ENCODE measurements around the gene AVPR1B. TPM values are rescaled to one million over a fixed set of nuclear protein-coding genes. Genes with fewer than 3 reads are reported as not detected.

AVPR1B gene
- total RNA-seq, 1 experiment from 2014 or later = not detected

DNA sequence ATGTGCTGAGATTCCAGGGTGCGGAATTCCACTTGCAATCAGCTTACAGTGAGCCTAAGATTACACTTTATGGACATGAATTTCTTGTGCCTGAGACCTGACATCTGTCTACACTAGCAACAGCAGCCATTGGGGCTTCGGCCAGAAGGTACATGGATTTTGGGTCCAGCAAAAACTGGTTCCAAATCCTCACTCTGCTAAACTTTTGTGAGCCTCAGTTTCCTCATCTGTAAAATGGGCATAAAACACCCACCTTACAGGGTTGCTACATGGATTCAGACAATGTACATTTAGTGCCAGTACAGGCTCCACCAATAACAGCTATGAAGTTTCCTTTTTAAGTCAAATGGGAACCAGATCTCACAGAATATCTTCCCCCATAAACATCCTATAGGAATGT lies 33.4 kb downstream of the AVPR1B start:
- no peak overlapping the region for H4K8ac ChIP-seq (replicated peaks; ENCODE audit: insufficient read length, low read depth, low read length)
- H3K23ac ChIP-seq (ENCODE audit: insufficient read length, low read depth, low read length) = no peak overlapping the region
- H2AK5ac ChIP-seq (ENCODE audit: insufficient read length, low read length) = no peak overlapping the region
- H3K4me1 ChIP-seq (ENCODE audit: insufficient read depth, low read length) = no peaks in the 10 kb centered on the region
- H2BK120ac ChIP-seq (ENCODE audit: low read depth, low read length, poor library complexity, severe bottlenecking) = no peak overlapping the region
- H2BK15ac ChIP-seq (ENCODE audit: low read depth, low read length) = no peak overlapping the region
- H2AFZ ChIP-seq (ENCODE audit: low read length) = no peak overlapping the region
- H3K27me3 ChIP-seq (ENCODE audit: insufficient read depth, low read length) = no peaks in the 10 kb centered on the region
- no peak overlapping the region for H2BK5ac ChIP-seq (ENCODE audit: insufficient read length, low read length)
- WGBS (ENCODE audit: extremely low coverage, insufficient read length, low lambda C conversion rate) = no CpG with 5 or more reads among the region's 2 CpGs
- H3K18ac ChIP-seq (ENCODE audit: insufficient read length, low read depth, low read length) = no peak overlapping the region
- H4K5ac ChIP-seq (ENCODE audit: insufficient read length, low read depth, low read length) = no peak overlapping the region
- H3K79me1 ChIP-seq (ENCODE audit: insufficient read depth, low read depth, low read length, poor library complexity, severe bottlenecking) = no peaks in the 10 kb centered on the region
- no peak overlapping the region for H3K27ac Mint-ChIP-seq
- H3K14ac ChIP-seq (ENCODE audit: insufficient read depth, low read length) = no peak overlapping the region
- peaks cover 5 to 6% of the 10 kb centered on the region in 2 experiments; a peak in 3 of 4 replicates for H3K4me1 Mint-ChIP-seq
- no peaks in the 10 kb centered on the region for H3K9me3 ChIP-seq (ENCODE audit: control insufficient read depth, low read depth, low read length)
- no peak overlapping the region for H3T11ph ChIP-seq (ENCODE audit: low read length)
- no peaks in the 10 kb centered on the region for H3K9me3 Mint-ChIP-seq
- no peak for DNase-seq
- H3K56ac ChIP-seq (ENCODE audit: insufficient read length, low read depth, low read length) = no peak overlapping the region
- H4K91ac ChIP-seq (ENCODE audit: insufficient read length, low read depth, low read length) = no peak overlapping the region
- TF ChIP-seq, protein P1, sequence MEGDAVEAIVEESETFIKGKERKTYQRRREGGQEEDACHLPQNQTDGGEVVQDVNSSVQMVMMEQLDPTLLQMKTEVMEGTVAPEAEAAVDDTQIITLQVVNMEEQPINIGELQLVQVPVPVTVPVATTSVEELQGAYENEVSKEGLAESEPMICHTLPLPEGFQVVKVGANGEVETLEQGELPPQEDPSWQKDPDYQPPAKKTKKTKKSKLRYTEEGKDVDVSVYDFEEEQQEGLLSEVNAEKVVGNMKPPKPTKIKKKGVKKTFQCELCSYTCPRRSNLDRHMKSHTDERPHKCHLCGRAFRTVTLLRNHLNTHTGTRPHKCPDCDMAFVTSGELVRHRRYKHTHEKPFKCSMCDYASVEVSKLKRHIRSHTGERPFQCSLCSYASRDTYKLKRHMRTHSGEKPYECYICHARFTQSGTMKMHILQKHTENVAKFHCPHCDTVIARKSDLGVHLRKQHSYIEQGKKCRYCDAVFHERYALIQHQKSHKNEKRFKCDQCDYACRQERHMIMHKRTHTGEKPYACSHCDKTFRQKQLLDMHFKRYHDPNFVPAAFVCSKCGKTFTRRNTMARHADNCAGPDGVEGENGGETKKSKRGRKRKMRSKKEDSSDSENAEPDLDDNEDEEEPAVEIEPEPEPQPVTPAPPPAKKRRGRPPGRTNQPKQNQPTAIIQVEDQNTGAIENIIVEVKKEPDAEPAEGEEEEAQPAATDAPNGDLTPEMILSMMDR (conservative IDR thresholded peaks at IDR 0.05) = no peak
- H3K79me2 ChIP-seq (ENCODE audit: insufficient read depth, low read length) = no peaks in the 10 kb centered on the region
- H3K4me3 Mint-ChIP-seq = no peak overlapping the region
- no peak overlapping the region for H3K4me2 ChIP-seq (ENCODE audit: insufficient read depth, insufficient read length, low read length)
- H2BK12ac ChIP-seq (ENCODE audit: insufficient read length, low read depth, low read length) = no peak overlapping the region
- H4K20me1 ChIP-seq (ENCODE audit: control insufficient read depth, insufficient read depth, insufficient read length) = no peaks in the 10 kb centered on the region
- H3K23me2 ChIP-seq (ENCODE audit: insufficient read length, low read depth, low read length, poor library complexity, severe bottlenecking) = no peaks in the 10 kb centered on the region
- H3K9ac ChIP-seq (ENCODE audit: extremely low read depth, insufficient read length, low read length) = no peak overlapping the region
- no peak overlapping the region for H3K27ac ChIP-seq (ENCODE audit: insufficient read length, low read depth, low read length)
- no peak overlapping the region for H2BK20ac ChIP-seq (ENCODE audit: low read depth, low read length, poor library complexity, severe bottlenecking)
- peaks cover 2% of the 10 kb centered on the region; the same call in 1 of the 2 replicates for H3K27me3 Mint-ChIP-seq (ENCODE audit: low read depth)
- H3K4ac ChIP-seq (ENCODE audit: low read depth, low read length) = no peak overlapping the region
- H3K36me3 Mint-ChIP-seq (ENCODE audit: insufficient read depth in 1 of 3, low read depth in 3 of 3) = no peaks in the 10 kb centered on the region
